22Rv1 (cell line): ENCODE results near the gene FAM120A.

Experiments
- ZFX ChIP-seq: fragments of 450-650 bp; IDR thresholded peaks from 2 replicates; pipeline ENCODE4 v1.6.1; 2017; ENCODE audit warnings: antibody characterized with exemption, borderline replicate concordance
- TF ChIP-seq, protein P1 (sequence below): fragments of 450-650 bp; IDR thresholded peaks from 2 replicates; pipeline ENCODE4 v1.5.1; 2017; ENCODE audit warnings: mild to moderate bottlenecking

DNA sequence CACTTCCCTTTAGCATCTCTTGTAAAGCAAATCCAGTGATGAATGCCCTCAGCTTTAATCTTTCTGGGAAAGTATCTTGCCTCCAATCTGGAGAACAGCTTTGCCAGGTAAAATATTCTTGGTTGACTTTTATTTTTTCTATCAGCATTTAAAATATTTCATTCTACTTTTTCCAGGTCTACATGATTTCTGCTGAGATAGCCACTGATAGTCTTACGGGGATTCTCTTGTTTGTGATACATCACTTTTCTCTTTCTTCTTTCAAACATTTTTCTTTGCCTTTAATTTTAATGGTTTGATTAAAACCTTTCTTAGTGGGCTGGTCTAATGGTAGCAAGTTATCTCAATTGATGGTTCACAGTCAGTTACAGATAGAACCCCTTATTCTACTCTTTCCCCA, 33.9 kb upstream of the FAM120A start:
- TF ChIP-seq, protein P1, sequence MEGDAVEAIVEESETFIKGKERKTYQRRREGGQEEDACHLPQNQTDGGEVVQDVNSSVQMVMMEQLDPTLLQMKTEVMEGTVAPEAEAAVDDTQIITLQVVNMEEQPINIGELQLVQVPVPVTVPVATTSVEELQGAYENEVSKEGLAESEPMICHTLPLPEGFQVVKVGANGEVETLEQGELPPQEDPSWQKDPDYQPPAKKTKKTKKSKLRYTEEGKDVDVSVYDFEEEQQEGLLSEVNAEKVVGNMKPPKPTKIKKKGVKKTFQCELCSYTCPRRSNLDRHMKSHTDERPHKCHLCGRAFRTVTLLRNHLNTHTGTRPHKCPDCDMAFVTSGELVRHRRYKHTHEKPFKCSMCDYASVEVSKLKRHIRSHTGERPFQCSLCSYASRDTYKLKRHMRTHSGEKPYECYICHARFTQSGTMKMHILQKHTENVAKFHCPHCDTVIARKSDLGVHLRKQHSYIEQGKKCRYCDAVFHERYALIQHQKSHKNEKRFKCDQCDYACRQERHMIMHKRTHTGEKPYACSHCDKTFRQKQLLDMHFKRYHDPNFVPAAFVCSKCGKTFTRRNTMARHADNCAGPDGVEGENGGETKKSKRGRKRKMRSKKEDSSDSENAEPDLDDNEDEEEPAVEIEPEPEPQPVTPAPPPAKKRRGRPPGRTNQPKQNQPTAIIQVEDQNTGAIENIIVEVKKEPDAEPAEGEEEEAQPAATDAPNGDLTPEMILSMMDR: no peak
- no peak for TF ChIP-seq ZFX
